Activated naive CD8-positive, alpha-beta T cell treated with anti-CD3 and anti-CD28 coated beads for 36 hours (primary cell): ENCODE results near the gene CD300A. TPM values are rescaled to one million over a fixed set of nuclear protein-coding genes. Genes with fewer than 3 reads are reported as not detected.

ENCODE experiments used
- DNase-seq: peaks from one replicate; pipeline ENCODE4 v3.0.0; 2021
- H3K27ac Mint-ChIP-seq: one replicate; pipeline ENCODE4 v1.8.0; 2022; ENCODE audit warnings: mild to moderate bottlenecking, moderate library complexity, mixed read lengths
- H3K27me3 Mint-ChIP-seq: one replicate; pipeline ENCODE4 v1.8.0; 2022; ENCODE audit warnings: mild to moderate bottlenecking, mixed read lengths
- H3K36me3 Mint-ChIP-seq: one replicate; pipeline ENCODE4 v1.8.0; 2021; ENCODE audit warnings: mild to moderate bottlenecking, mixed read lengths
- H3K4me1 Mint-ChIP-seq: one replicate; pipeline ENCODE4 v1.8.0; 2021; ENCODE audit warnings: mixed read lengths
- H3K4me3 Mint-ChIP-seq: one replicate; pipeline ENCODE4 v1.8.0; 2022; ENCODE audit warnings: mild to moderate bottlenecking, moderate library complexity, mixed read lengths
- H3K9me3 Mint-ChIP-seq: one replicate; pipeline ENCODE4 v1.8.0; 2022; ENCODE audit warnings: mixed read lengths
- total RNA-seq, 2 experiments: library from RNA; stranded (reverse); gene quantifications; one replicate each; pipeline ENCODE4 v1.2.3, GENCODE V29; 2021

CD300A gene
- total RNA-seq, 2 experiments from 2014 or later: 4.4 to 5.6 TPM

- Mint-ChIP-seq H3K9me3 (peaks cover 2% of the 10 kb centered on the region), H3K4me3 (peak overlapping the region; percentile 37), H3K27ac (no peak overlapping the region), H3K4me1 (peaks cover 7% of the 10 kb centered on the region), H3K27me3 (peaks cover 58% of the 10 kb centered on the region), H3K36me3 (no peaks in the 10 kb centered on the region)
- no peak for DNase-seq
These were observed 33.6 kb upstream of the CD300A start for GRCh38 chr17:74432766-74433391.

GRCh38 chr17:74433421-74434121 lies 32.9 kb upstream of the CD300A start:
- Mint-ChIP-seq H3K4me1 (peaks cover 7% of the 10 kb centered on the region), H3K4me3 (no peak overlapping the region), H3K27me3 (peaks cover 58% of the 10 kb centered on the region), H3K27ac (no peak overlapping the region), H3K9me3 (peaks cover 5% of the 10 kb centered on the region), H3K36me3 (no peaks in the 10 kb centered on the region)
- no peak for DNase-seq

- Mint-ChIP-seq H3K36me3 (peaks cover 3% of the 10 kb centered on the region), H3K27ac (no peak overlapping the region), H3K4me3 (no peak overlapping the region), H3K4me1 (peaks cover 3% of the 10 kb centered on the region), H3K27me3 (peaks cover 47% of the 10 kb centered on the region), H3K9me3 (peaks cover 19% of the 10 kb centered on the region)
- DNase-seq: no peak
These were observed 30.6 kb upstream of the CD300A start for GRCh38 chr17:74435775-74436359.

GRCh38 chr17:74437702-74438101 lies 28.7 kb upstream of the CD300A start:
- H3K27ac Mint-ChIP-seq: no peak overlapping the region
- peaks cover 19% of the 10 kb centered on the region for H3K9me3 Mint-ChIP-seq
- H3K36me3 Mint-ChIP-seq: peaks cover 3% of the 10 kb centered on the region
- peaks cover 4% of the 10 kb centered on the region for H3K4me1 Mint-ChIP-seq
- H3K4me3 Mint-ChIP-seq: no peak overlapping the region
- DNase-seq: no peak
- peaks cover 37% of the 10 kb centered on the region for H3K27me3 Mint-ChIP-seq

GRCh38 chr17:74439691-74440567 lies 26.5 kb upstream of the CD300A start:
- peaks cover 20% of the 10 kb centered on the region for H3K27me3 Mint-ChIP-seq
- H3K36me3 Mint-ChIP-seq: peaks cover 3% of the 10 kb centered on the region
- H3K4me3 Mint-ChIP-seq: no peak overlapping the region
- H3K27ac Mint-ChIP-seq: no peak overlapping the region
- H3K9me3 Mint-ChIP-seq: peaks cover 19% of the 10 kb centered on the region
- no peak for DNase-seq
- peaks cover 4% of the 10 kb centered on the region for H3K4me1 Mint-ChIP-seq

GRCh38 chr17:74441537-74441936 lies 24.9 kb upstream of the CD300A start:
- H3K36me3 Mint-ChIP-seq: peaks cover 3% of the 10 kb centered on the region
- peaks cover 4% of the 10 kb centered on the region for H3K4me1 Mint-ChIP-seq
- no peak overlapping the region for H3K4me3 Mint-ChIP-seq
- peaks cover 15% of the 10 kb centered on the region for H3K27me3 Mint-ChIP-seq
- peaks cover 19% of the 10 kb centered on the region for H3K9me3 Mint-ChIP-seq
- DNase-seq: no peak
- H3K27ac Mint-ChIP-seq: no peak overlapping the region

- no peak for DNase-seq
- H3K36me3 Mint-ChIP-seq: peaks cover 3% of the 10 kb centered on the region
- H3K4me3 Mint-ChIP-seq: no peak overlapping the region
- peaks cover 18% of the 10 kb centered on the region for H3K9me3 Mint-ChIP-seq
- peaks cover 9% of the 10 kb centered on the region for H3K27me3 Mint-ChIP-seq
- H3K4me1 Mint-ChIP-seq: peaks cover 9% of the 10 kb centered on the region
- no peak overlapping the region for H3K27ac Mint-ChIP-seq
These were observed 24.2 kb upstream of the CD300A start for GRCh38 chr17:74442291-74442669.

GRCh38 chr17:74442670-74443515 lies 23.5 kb upstream of the CD300A start:
- Mint-ChIP-seq H3K27me3 (peaks cover 9% of the 10 kb centered on the region), H3K4me3 (no peak overlapping the region), H3K36me3 (peaks cover 3% of the 10 kb centered on the region), H3K27ac (no peak overlapping the region), H3K9me3 (peaks cover 17% of the 10 kb centered on the region), H3K4me1 (peaks cover 9% of the 10 kb centered on the region)
- DNase-seq: peak; percentile 47

GRCh38 chr17:74443516-74444296 lies 22.7 kb upstream of the CD300A start:
- Mint-ChIP-seq H3K27me3 (peaks cover 9% of the 10 kb centered on the region), H3K9me3 (peaks cover 13% of the 10 kb centered on the region), H3K27ac (no peak overlapping the region), H3K36me3 (peaks cover 2% of the 10 kb centered on the region), H3K4me1 (peaks cover 9% of the 10 kb centered on the region), H3K4me3 (no peak overlapping the region)
- no peak for DNase-seq

GRCh38 chr17:74444406-74444805 lies 22.0 kb upstream of the CD300A start:
- Mint-ChIP-seq H3K36me3 (peaks cover 2% of the 10 kb centered on the region), H3K4me1 (peaks cover 9% of the 10 kb centered on the region), H3K27me3 (peaks cover 9% of the 10 kb centered on the region), H3K9me3 (peaks cover 6% of the 10 kb centered on the region), H3K27ac (no peak overlapping the region), H3K4me3 (no peak overlapping the region)
- DNase-seq: no peak

GRCh38 chr17:74445158-74445557 lies 21.3 kb upstream of the CD300A start:
- Mint-ChIP-seq H3K36me3 (no peaks in the 10 kb centered on the region), H3K9me3 (peaks cover 2% of the 10 kb centered on the region), H3K27ac (no peak overlapping the region), H3K27me3 (peaks cover 6% of the 10 kb centered on the region), H3K4me3 (no peak overlapping the region), H3K4me1 (peaks cover 9% of the 10 kb centered on the region)
- no peak for DNase-seq

- H3K4me3 Mint-ChIP-seq: peak overlapping the region; percentile 63
- H3K4me1 Mint-ChIP-seq: peaks cover 9% of the 10 kb centered on the region
- H3K27ac Mint-ChIP-seq: peak overlapping the region; percentile 56
These were observed 19.6 kb upstream of the CD300A start for GRCh38 chr17:74446551-74447500.

More at GRCh38 chr17:74446551-74447500, 19.6 kb upstream of the CD300A start:
- H3K36me3 Mint-ChIP-seq: no peaks in the 10 kb centered on the region
- peak; percentile 54 for DNase-seq
- peaks cover 4% of the 10 kb centered on the region for H3K27me3 Mint-ChIP-seq
- H3K9me3 Mint-ChIP-seq: no peaks in the 10 kb centered on the region
